ENCODE measurements around the gene CCDC68.

The CCDC68 gene

DNA sequence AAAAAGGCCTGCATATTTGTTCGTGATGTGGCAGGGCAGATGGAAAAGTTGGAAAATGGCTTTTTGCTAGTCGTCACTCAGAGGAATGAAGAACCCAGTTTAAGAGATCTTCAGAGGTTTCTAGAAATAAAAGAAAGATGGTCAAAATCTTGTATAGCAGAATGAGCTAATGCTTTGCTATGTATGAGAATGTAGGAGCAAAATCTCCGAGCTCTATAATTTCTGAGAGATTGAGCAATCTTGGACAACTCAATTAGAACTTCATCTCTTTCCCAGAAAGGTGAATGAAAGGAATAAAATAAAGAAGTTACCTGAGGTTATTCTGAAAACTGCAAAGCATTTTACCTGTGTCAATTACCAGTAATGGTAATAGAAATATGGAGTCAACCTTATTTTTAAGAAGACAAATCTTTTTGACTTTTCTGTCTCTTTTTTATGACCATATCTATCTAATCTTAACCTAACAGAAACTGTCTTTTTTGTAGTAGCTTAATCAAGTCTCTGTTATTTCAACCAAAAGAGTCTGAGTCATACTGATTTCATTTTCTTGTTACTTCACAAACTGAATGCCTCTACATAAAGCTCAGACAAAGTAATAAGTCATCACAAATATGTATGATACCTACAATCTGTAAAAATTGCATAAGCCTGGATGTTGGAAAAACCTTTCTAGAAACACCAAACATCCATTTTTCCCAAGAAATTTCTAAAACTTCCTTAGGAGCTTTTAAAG, 32.5 kb downstream of the CCDC68 start:
- H3K27ac ChIP-seq (ENCODE audit: insufficient read depth, low read length, poor library complexity, severe bottlenecking), result no peak overlapping the region
- DNase-seq, result no peak
- H3K4me3 ChIP-seq (ENCODE audit: insufficient read depth, low read depth, low read length, poor library complexity, severe bottlenecking), result no peak overlapping the region

DNA sequence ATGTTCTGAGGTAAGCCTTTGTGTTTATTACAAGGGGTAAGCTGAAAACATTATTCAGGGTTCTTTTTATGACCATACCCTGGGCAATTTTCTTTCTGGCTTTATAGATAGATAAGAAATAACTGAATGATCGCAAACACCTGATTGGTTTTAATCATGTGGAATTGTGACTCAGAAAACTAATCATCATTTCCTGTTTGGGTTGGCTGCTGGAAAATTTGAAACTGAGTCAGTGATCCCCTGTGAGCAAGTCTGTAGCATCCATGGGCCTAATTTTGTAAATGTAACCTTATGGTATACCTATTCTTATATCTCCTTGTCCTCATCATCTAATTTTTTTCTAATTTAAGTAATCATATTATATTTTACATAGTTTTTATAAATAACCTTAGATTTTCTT, 34.3 kb downstream of the CCDC68 start:
- H3K4me1 ChIP-seq (ENCODE audit: control insufficient read depth, insufficient read depth, low read length, poor library complexity, severe bottlenecking), result no peaks in the 10 kb centered on the region
- H3K4me3 ChIP-seq (ENCODE audit: insufficient read depth, low read depth, low read length, poor library complexity, severe bottlenecking), result no peak overlapping the region
- H3K27me3 ChIP-seq (replicated peaks; ENCODE audit: control insufficient read depth, insufficient read depth, low read length, poor library complexity, severe bottlenecking), result no peaks in the 10 kb centered on the region
- no peaks in the 10 kb centered on the region for H3K9me3 ChIP-seq (ENCODE audit: control insufficient read depth, low read length)
- no peak for DNase-seq
- H3K27ac ChIP-seq (ENCODE audit: insufficient read depth, low read length, poor library complexity, severe bottlenecking), result no peak overlapping the region
- H3K36me3 ChIP-seq (ENCODE audit: control insufficient read depth, insufficient read depth, low read length), result no peaks in the 10 kb centered on the region

More for the DNA sequence above, 32.5 kb downstream of the CCDC68 start:
- H3K4me1 ChIP-seq (ENCODE audit: control insufficient read depth, insufficient read depth, low read length, poor library complexity, severe bottlenecking), result no peaks in the 10 kb centered on the region
- H3K36me3 ChIP-seq (ENCODE audit: control insufficient read depth, insufficient read depth, low read length), result no peaks in the 10 kb centered on the region
- no peaks in the 10 kb centered on the region for H3K9me3 ChIP-seq (ENCODE audit: control insufficient read depth, low read length)
- no peaks in the 10 kb centered on the region for H3K27me3 ChIP-seq (replicated peaks; ENCODE audit: control insufficient read depth, insufficient read depth, low read length, poor library complexity, severe bottlenecking)

DNA sequence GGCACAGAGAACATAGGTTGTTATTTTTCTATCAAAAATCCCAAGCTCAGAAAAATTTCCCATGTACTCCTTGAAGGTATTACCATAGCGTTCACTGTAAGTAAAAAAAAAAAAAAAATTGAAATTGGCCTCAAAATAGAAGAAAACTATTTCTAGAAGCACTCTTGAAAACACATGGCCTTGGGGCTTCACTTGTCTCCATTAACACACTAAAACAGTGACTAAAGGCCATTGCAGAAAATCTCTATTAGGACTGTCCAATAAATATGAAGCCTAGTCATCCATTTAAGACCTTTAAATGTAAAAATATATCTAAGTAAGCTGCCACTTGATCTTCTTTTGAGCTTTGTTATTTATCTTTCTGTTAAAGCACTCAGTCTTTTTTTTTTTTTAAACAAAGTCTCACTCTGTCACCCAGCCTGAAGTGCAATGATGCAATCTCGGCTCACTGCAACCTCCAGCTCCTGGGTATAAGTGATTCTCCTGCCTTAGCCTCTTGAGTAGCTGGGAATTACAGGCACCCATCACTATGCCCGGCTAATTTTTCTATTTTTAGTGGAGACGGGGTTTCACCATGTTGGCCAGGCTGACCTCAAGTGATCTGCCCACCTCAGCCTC, 35.8 kb downstream of the CCDC68 start:
- DNase-seq, result no peak

GRCh38 chr18:54919412-54919811, 39.8 kb downstream of the CCDC68 start:
- Histone ChIP-seq H3K36me3 (ENCODE audit: control insufficient read depth, insufficient read depth, low read length) (no peaks in the 10 kb centered on the region), H3K4me1 (ENCODE audit: control insufficient read depth, insufficient read depth, low read length, poor library complexity, severe bottlenecking) (no peaks in the 10 kb centered on the region), H3K9me3 (ENCODE audit: control insufficient read depth, low read length) (no peaks in the 10 kb centered on the region), H3K27me3 (replicated peaks; ENCODE audit: control insufficient read depth, insufficient read depth, low read length, poor library complexity, severe bottlenecking) (no peaks in the 10 kb centered on the region), H3K4me3 (ENCODE audit: insufficient read depth, low read depth, low read length, poor library complexity, severe bottlenecking) (no peak overlapping the region), H3K27ac (ENCODE audit: insufficient read depth, low read length, poor library complexity, severe bottlenecking) (no peak overlapping the region)
- no peak for DNase-seq

More for the DNA sequence above, 35.8 kb downstream of the CCDC68 start:
- Histone ChIP-seq H3K9me3 (ENCODE audit: control insufficient read depth, low read length) (no peaks in the 10 kb centered on the region), H3K4me1 (ENCODE audit: control insufficient read depth, insufficient read depth, low read length, poor library complexity, severe bottlenecking) (no peaks in the 10 kb centered on the region), H3K36me3 (ENCODE audit: control insufficient read depth, insufficient read depth, low read length) (no peaks in the 10 kb centered on the region), H3K27me3 (replicated peaks; ENCODE audit: control insufficient read depth, insufficient read depth, low read length, poor library complexity, severe bottlenecking) (no peaks in the 10 kb centered on the region), H3K27ac (ENCODE audit: insufficient read depth, low read length, poor library complexity, severe bottlenecking) (no peak overlapping the region), H3K4me3 (ENCODE audit: insufficient read depth, low read depth, low read length, poor library complexity, severe bottlenecking) (no peak overlapping the region)

- DNase-seq, result no peak
Observed at GRCh38 chr18:54918060-54918459, 41.2 kb downstream of the CCDC68 start.

GRCh38 chr18:54916507-54916906, 42.8 kb downstream of the CCDC68 start:
- Histone ChIP-seq H3K4me1 (ENCODE audit: control insufficient read depth, insufficient read depth, low read length, poor library complexity, severe bottlenecking) (no peaks in the 10 kb centered on the region), H3K27ac (ENCODE audit: insufficient read depth, low read length, poor library complexity, severe bottlenecking) (no peak overlapping the region), H3K36me3 (ENCODE audit: control insufficient read depth, insufficient read depth, low read length) (no peaks in the 10 kb centered on the region), H3K4me3 (ENCODE audit: insufficient read depth, low read depth, low read length, poor library complexity, severe bottlenecking) (no peak overlapping the region), H3K9me3 (ENCODE audit: control insufficient read depth, low read length) (no peaks in the 10 kb centered on the region), H3K27me3 (replicated peaks; ENCODE audit: control insufficient read depth, insufficient read depth, low read length, poor library complexity, severe bottlenecking) (no peaks in the 10 kb centered on the region)
- no peak for DNase-seq

More at GRCh38 chr18:54918060-54918459, 41.2 kb downstream of the CCDC68 start:
- no peaks in the 10 kb centered on the region for H3K27me3 ChIP-seq (replicated peaks; ENCODE audit: control insufficient read depth, insufficient read depth, low read length, poor library complexity, severe bottlenecking)
- H3K27ac ChIP-seq (ENCODE audit: insufficient read depth, low read length, poor library complexity, severe bottlenecking), result no peak overlapping the region
- H3K4me1 ChIP-seq (ENCODE audit: control insufficient read depth, insufficient read depth, low read length, poor library complexity, severe bottlenecking), result no peaks in the 10 kb centered on the region
- no peak overlapping the region for H3K4me3 ChIP-seq (ENCODE audit: insufficient read depth, low read depth, low read length, poor library complexity, severe bottlenecking)
- no peaks in the 10 kb centered on the region for H3K36me3 ChIP-seq (ENCODE audit: control insufficient read depth, insufficient read depth, low read length)
- H3K9me3 ChIP-seq (ENCODE audit: control insufficient read depth, low read length), result no peaks in the 10 kb centered on the region

DNA sequence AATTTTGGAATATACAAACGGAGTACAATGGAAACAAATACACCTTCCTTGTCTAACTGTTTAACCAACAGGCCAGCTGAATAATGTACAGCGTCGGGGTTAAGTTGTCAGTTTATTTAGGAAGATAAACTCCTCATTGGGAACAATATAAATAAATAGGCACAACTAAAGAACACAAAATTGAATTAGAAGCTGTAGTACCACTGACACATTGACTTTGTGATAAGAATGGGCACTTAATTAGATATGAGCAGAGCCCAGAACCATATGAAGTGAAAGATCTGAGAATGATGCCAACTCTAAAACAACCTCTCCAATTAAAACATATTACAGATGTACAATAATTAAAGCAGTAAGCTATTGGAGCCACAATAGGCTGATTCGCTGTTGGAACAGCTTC, 44.4 kb downstream of the CCDC68 start:
- Histone ChIP-seq H3K4me3 (ENCODE audit: insufficient read depth, low read depth, low read length, poor library complexity, severe bottlenecking) (no peak overlapping the region), H3K4me1 (ENCODE audit: control insufficient read depth, insufficient read depth, low read length, poor library complexity, severe bottlenecking) (no peaks in the 10 kb centered on the region), H3K36me3 (ENCODE audit: control insufficient read depth, insufficient read depth, low read length) (no peaks in the 10 kb centered on the region), H3K27me3 (replicated peaks; ENCODE audit: control insufficient read depth, insufficient read depth, low read length, poor library complexity, severe bottlenecking) (no peaks in the 10 kb centered on the region), H3K27ac (ENCODE audit: insufficient read depth, low read length, poor library complexity, severe bottlenecking) (no peak overlapping the region), H3K9me3 (ENCODE audit: control insufficient read depth, low read length) (no peaks in the 10 kb centered on the region)
- DNase-seq, result no peak

- no peak for DNase-seq
- Histone ChIP-seq H3K9me3 (ENCODE audit: control insufficient read depth, low read length) (no peaks in the 10 kb centered on the region), H3K36me3 (ENCODE audit: control insufficient read depth, insufficient read depth, low read length) (no peaks in the 10 kb centered on the region), H3K4me3 (ENCODE audit: insufficient read depth, low read depth, low read length, poor library complexity, severe bottlenecking) (no peak overlapping the region), H3K27ac (ENCODE audit: insufficient read depth, low read length, poor library complexity, severe bottlenecking) (no peak overlapping the region), H3K27me3 (replicated peaks; ENCODE audit: control insufficient read depth, insufficient read depth, low read length, poor library complexity, severe bottlenecking) (no peaks in the 10 kb centered on the region), H3K4me1 (ENCODE audit: control insufficient read depth, insufficient read depth, low read length, poor library complexity, severe bottlenecking) (no peaks in the 10 kb centered on the region)
Observed at GRCh38 chr18:54911551-54911950, 47.7 kb downstream of the CCDC68 start.

GRCh38 chr18:54910161-54910919, 48.9 kb downstream of the CCDC68 start:
- DNase-seq, result no peak
- no peaks in the 10 kb centered on the region for H3K9me3 ChIP-seq (ENCODE audit: control insufficient read depth, low read length)
- no peak overlapping the region for H3K4me3 ChIP-seq (ENCODE audit: insufficient read depth, low read depth, low read length, poor library complexity, severe bottlenecking)
- H3K27ac ChIP-seq (ENCODE audit: insufficient read depth, low read length, poor library complexity, severe bottlenecking), result no peak overlapping the region
- no peaks in the 10 kb centered on the region for H3K36me3 ChIP-seq (ENCODE audit: control insufficient read depth, insufficient read depth, low read length)
- no peaks in the 10 kb centered on the region for H3K27me3 ChIP-seq (replicated peaks; ENCODE audit: control insufficient read depth, insufficient read depth, low read length, poor library complexity, severe bottlenecking)
- no peaks in the 10 kb centered on the region for H3K4me1 ChIP-seq (ENCODE audit: control insufficient read depth, insufficient read depth, low read length, poor library complexity, severe bottlenecking)

DNA sequence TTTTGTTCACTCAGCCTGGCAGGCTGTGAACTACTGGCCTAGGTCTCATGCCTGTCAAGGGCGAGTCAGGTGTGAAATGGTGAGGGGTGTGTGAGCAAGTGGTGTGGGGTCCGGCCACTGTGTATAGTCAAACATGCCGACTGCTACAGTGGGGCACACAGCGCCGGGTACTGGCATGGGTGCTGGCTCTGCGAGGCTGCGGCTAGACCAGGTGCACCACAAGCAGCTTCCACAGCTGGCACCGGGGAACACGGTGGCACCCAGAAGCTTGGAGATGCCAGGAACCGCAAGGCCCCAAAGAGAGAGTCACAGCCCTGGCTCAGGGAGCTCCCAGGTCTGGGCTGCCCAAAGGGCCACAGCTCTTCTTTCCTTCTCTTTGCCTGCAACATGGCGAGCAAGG, 49.7 kb downstream of the CCDC68 start:
- no peaks in the 10 kb centered on the region for H3K4me1 ChIP-seq (ENCODE audit: control insufficient read depth, insufficient read depth, low read length, poor library complexity, severe bottlenecking)
- H3K27ac ChIP-seq (ENCODE audit: insufficient read depth, low read length, poor library complexity, severe bottlenecking), result no peak overlapping the region
- no peaks in the 10 kb centered on the region for H3K27me3 ChIP-seq (replicated peaks; ENCODE audit: control insufficient read depth, insufficient read depth, low read length, poor library complexity, severe bottlenecking)
- H3K9me3 ChIP-seq (ENCODE audit: control insufficient read depth, low read length), result no peaks in the 10 kb centered on the region
- no peak overlapping the region for H3K4me3 ChIP-seq (ENCODE audit: insufficient read depth, low read depth, low read length, poor library complexity, severe bottlenecking)
- H3K36me3 ChIP-seq (ENCODE audit: control insufficient read depth, insufficient read depth, low read length), result no peaks in the 10 kb centered on the region
- no peak for DNase-seq

Data from effector memory CD4-positive, alpha-beta T cell (primary cell).